Chondrocyte (in vitro differentiated cells): ENCODE data around the gene WDR27. TPM values are rescaled to one million over a fixed set of nuclear protein-coding genes. Genes with fewer than 3 reads are reported as not detected.

Experiments
- DNase-seq: peaks from one replicate; pipeline ENCODE4 v3.0.0; 2021; ENCODE audit warnings: mixed read lengths, low spot score
- H3K27ac Mint-ChIP-seq: one replicate; pipeline ENCODE4 v1.8.0; 2021; ENCODE audit warnings: mild to moderate bottlenecking, moderate library complexity, mixed read lengths; ENCODE audit not compliant: unreplicated experiment
- H3K27me3 Mint-ChIP-seq: 2 replicates; pipeline ENCODE4 v1.8.0; 2021; ENCODE audit warnings: low read depth, mixed read lengths
- H3K36me3 Mint-ChIP-seq: 2 replicates; pipeline ENCODE4 v1.8.0; 2021; ENCODE audit warnings: low read depth, mixed read lengths
- H3K4me1 Mint-ChIP-seq: 2 replicates; pipeline ENCODE4 v1.8.0; 2021; ENCODE audit warnings: low read depth, mild to moderate bottlenecking, mixed read lengths
- H3K4me3 Mint-ChIP-seq: one replicate; pipeline ENCODE4 v1.8.0; 2021; ENCODE audit warnings: mild to moderate bottlenecking, moderate library complexity, mixed read lengths; ENCODE audit not compliant: unreplicated experiment
- H3K9me3 Mint-ChIP-seq: 2 replicates; pipeline ENCODE4 v1.8.0; 2021; ENCODE audit warnings: low read depth, mixed read lengths
- total RNA-seq: library from RNA; stranded (reverse); gene quantifications from 3 replicates; pipeline ENCODE4 v1.2.1, GENCODE V29; 2021
- TF ChIP-seq, protein P1 (sequence below): fragments of 200-600 bp; sonication (generic); IDR thresholded peaks from 2 replicates; pipeline ENCODE4 v1.5.0; 2021; ENCODE audit warnings: antibody characterized with exemption, mild to moderate bottlenecking, moderate library complexity

WDR27 gene
- total RNA-seq, 1 donor from 2014 or later, result 24.9 TPM

DNA sequence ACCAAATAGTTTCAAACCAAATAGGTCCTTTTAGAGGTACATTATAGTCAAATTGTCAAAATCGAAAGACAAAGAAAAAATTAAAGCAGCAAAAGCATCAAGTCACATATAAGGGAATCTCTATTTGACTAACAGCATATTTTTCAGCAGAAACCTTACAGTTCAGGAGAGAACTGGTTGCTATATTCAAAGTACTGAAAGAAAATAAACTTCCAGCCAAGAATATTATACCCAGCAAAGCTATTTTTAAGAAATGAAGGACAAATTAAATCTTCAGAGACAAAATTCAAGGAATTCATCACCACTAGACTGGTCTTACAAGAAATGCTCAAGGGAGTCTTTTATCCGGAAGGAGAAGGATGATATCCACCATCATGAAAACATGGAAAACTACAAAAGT lies 16.0 kb downstream of the WDR27 start:
- peaks cover 27% of the 10 kb centered on the region for H3K9me3 Mint-ChIP-seq

DNA sequence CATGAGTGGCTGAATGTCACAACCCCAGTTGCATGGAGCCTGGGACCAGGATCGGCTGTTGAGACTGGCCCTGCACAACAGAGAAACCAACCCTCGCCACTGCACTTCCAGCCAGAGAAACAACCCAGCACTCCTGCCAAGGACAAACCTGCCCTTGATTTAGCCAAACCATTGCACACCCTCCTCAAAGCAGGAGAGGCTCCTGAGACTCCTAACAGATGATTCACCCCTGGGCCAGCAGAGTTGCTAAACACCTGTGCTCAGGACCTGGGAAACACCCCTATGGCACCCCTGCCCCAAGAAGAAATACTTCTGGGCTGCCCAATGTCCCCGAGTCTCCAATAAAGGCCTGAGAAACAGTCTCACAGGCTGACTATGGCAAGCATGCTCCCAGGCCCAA lies 17.8 kb downstream of the WDR27 start:
- Mint-ChIP-seq H3K4me1 (no peaks in the 10 kb centered on the region), H3K27ac (no peak overlapping the region)

More for the DNA sequence above, 16.0 kb downstream of the WDR27 start:
- TF ChIP-seq, protein P1, sequence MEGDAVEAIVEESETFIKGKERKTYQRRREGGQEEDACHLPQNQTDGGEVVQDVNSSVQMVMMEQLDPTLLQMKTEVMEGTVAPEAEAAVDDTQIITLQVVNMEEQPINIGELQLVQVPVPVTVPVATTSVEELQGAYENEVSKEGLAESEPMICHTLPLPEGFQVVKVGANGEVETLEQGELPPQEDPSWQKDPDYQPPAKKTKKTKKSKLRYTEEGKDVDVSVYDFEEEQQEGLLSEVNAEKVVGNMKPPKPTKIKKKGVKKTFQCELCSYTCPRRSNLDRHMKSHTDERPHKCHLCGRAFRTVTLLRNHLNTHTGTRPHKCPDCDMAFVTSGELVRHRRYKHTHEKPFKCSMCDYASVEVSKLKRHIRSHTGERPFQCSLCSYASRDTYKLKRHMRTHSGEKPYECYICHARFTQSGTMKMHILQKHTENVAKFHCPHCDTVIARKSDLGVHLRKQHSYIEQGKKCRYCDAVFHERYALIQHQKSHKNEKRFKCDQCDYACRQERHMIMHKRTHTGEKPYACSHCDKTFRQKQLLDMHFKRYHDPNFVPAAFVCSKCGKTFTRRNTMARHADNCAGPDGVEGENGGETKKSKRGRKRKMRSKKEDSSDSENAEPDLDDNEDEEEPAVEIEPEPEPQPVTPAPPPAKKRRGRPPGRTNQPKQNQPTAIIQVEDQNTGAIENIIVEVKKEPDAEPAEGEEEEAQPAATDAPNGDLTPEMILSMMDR, result no peak
- Mint-ChIP-seq H3K4me3 (no peak overlapping the region), H3K36me3 (peaks cover 43% of the 10 kb centered on the region), H3K27me3 (no peaks in the 10 kb centered on the region), H3K4me1 (peaks cover 6% of the 10 kb centered on the region), H3K27ac (no peak overlapping the region)
- DNase-seq, result no peak

DNA sequence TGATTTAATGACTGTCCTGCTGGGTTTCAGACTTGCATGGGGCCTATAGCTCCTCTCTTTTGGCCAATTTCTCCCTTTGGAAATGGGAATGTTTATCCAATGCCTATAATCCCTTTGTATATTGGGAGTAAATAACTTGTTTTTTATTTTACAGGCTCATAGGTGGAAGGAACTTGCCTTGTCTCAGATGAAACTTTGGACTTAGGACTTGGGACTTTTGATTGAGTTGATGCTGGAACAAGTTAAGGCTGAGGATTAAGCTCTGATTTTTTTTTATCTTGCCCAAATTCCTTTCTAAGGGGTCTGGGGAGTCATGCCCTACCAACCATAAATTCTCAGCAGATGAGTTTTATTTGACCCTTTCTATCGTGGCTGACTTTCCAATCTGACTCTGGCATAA lies 23.5 kb downstream of the WDR27 start:
- no peak overlapping the region for H3K4me3 Mint-ChIP-seq
- TF ChIP-seq, protein P1, result no peak
- peaks cover 18% of the 10 kb centered on the region for H3K9me3 Mint-ChIP-seq
- no peaks in the 10 kb centered on the region for H3K27me3 Mint-ChIP-seq
- DNase-seq, result no peak
- no peaks in the 10 kb centered on the region for H3K4me1 Mint-ChIP-seq
- no peak overlapping the region for H3K27ac Mint-ChIP-seq
- peaks cover 28% of the 10 kb centered on the region for H3K36me3 Mint-ChIP-seq

More for the DNA sequence above, 17.8 kb downstream of the WDR27 start:
- Mint-ChIP-seq H3K36me3 (peaks cover 51% of the 10 kb centered on the region), H3K27me3 (no peaks in the 10 kb centered on the region), H3K9me3 (peaks cover 32% of the 10 kb centered on the region), H3K4me3 (no peak overlapping the region)
- DNase-seq, result no peak
- TF ChIP-seq, protein P1, result no peak

DNA sequence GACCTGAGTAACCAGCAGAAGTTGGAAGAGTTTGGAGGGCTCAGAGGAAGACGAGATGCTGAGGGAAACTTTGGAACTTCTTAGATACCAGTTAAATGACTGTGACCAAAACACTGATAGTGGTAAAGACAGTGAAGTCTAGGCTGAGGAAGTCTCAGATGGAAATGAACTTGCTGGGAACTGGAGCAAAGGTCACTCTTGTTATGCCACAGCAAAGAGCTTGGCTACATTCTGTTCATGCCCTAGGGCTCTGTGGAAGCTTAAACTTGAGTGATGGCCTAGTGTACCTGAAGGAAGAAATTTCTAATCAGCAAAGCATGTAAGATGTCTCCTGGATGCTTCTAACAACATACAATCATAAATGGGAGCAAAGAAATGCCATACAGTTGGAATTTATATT lies 24.7 kb downstream of the WDR27 start:
- Mint-ChIP-seq H3K4me1 (no peaks in the 10 kb centered on the region), H3K27me3 (no peaks in the 10 kb centered on the region), H3K4me3 (no peak overlapping the region), H3K9me3 (peaks cover 18% of the 10 kb centered on the region), H3K36me3 (peaks cover 24% of the 10 kb centered on the region), H3K27ac (no peak overlapping the region)
- no peak for DNase-seq
- TF ChIP-seq, protein P1, result no peak

DNA sequence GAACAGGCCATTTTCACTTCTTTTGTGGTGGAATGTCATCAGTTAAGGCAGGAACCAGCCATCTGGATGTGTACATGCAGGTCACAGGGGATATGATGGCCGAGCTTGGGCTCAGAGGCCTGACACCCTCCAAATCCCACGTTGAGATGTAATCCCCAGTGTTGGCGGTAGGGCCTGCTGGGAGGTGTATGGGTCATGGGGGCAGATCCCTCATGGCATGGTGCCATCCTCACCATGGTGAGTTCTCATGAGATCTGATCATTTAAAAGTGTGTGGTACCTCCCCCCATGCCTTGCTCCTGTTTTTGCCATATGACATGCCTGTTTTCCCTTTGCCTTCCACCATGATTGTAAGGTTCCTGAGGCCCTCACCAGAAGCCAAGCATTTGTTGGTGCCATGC lies 26.8 kb downstream of the WDR27 start:
- H3K36me3 Mint-ChIP-seq, result peaks cover 18% of the 10 kb centered on the region
- TF ChIP-seq, protein P1, result no peak
- no peak for DNase-seq
- no peaks in the 10 kb centered on the region for H3K27me3 Mint-ChIP-seq
- H3K27ac Mint-ChIP-seq, result no peak overlapping the region
- H3K4me3 Mint-ChIP-seq, result no peak overlapping the region
- peaks cover 1% of the 10 kb centered on the region for H3K4me1 Mint-ChIP-seq
- H3K9me3 Mint-ChIP-seq, result peaks cover 5% of the 10 kb centered on the region
